A549 (cell line): ENCODE measurements around the gene LDLRAD4.

Experiments
- CBX2 ChIP-seq: fragments of 200-600 bp; sonication (generic); IDR thresholded peaks from 2 replicates; pipeline ENCODE4 v1.6.1; 2016; ENCODE audit warnings: low read depth, mild to moderate bottlenecking, borderline replicate concordance
- CTCF ChIP-seq: fragments of >200 bp; sonication (Bioruptor Twin); formaldehyde crosslinking; IDR thresholded peaks from 3 replicates; pipeline ENCODE4 v1.5.1; 2016
- ESRRA ChIP-seq: fragments of 150-350 bp; IDR thresholded peaks from 2 replicates; pipeline ENCODE4 v1.6.1; 2014; ENCODE audit warnings: mild to moderate bottlenecking, low read length, borderline replicate concordance
- MAX ChIP-seq: IDR thresholded peaks from 2 replicates; pipeline ENCODE4 v1.6.1; 2012
- NR3C1 ChIP-seq: fragments of >200 bp; sonication (Bioruptor Twin); formaldehyde crosslinking; IDR thresholded peaks from 3 replicates; pipeline ENCODE4 v1.6.1; 2017
- POLR2A ChIP-seq: IDR thresholded peaks from 2 replicates; pipeline ENCODE4 v1.6.1; 2012; ENCODE audit warnings: mild to moderate bottlenecking, low read length
- RAD21 ChIP-seq, 2 experiments: fragments of >200 bp in 1 of 2; sonication (Bioruptor Twin) in 1 of 2; formaldehyde crosslinking in 1 of 2; IDR thresholded peaks in 1 of 2; conservative IDR thresholded peaks in 1 of 2; 2 replicates in 1 of 2; 3 replicates in 1 of 2; pipeline ENCODE4 v1.6.1; 2012 to 2018; ENCODE audit warnings: inconsistent platforms in 1 of 2
- RNF2 ChIP-seq: fragments of 200-600 bp; sonication (generic); IDR thresholded peaks from 2 replicates; pipeline ENCODE4 v1.6.1; 2016; ENCODE audit warnings: low read depth, mild to moderate bottlenecking, antibody characterized with exemption, moderate library complexity, borderline replicate concordance
- SMC3 ChIP-seq: fragments of >200 bp; sonication (Bioruptor Twin); formaldehyde crosslinking; IDR thresholded peaks from 3 replicates; pipeline ENCODE4 v1.6.1; 2018; ENCODE audit warnings: inconsistent platforms
- SREBF2 ChIP-seq: fragments of 450-650 bp; IDR thresholded peaks from 2 replicates; pipeline ENCODE4 v1.6.1; 2014; ENCODE audit warnings: mild to moderate bottlenecking, moderate library complexity
- ZC3H11A ChIP-seq: fragments of 450-650 bp; IDR thresholded peaks from 2 replicates; pipeline ENCODE4 v1.6.1; 2014; ENCODE audit warnings: antibody characterized with exemption, mild to moderate bottlenecking

GRCh38 chr18:13522861-13523660, 304.5 kb downstream of the LDLRAD4 start:
- TF ChIP-seq CTCF (no peak), CBX2 (no peak), SREBF2 (no peak), RNF2 (no peak), NR3C1 (no peak), RAD21 (conservative IDR thresholded peaks at IDR 0.05 in 1 of 2, IDR thresholded peaks at IDR 0.05 in 1 of 2) (no peak), SMC3 (no peak), ZC3H11A (no peak), MAX (no peak), POLR2A (no peak), ESRRA (no peak)
